NCI-H510A treated with DMSO at 0.1 percent for 48 hours (cell line): Measurements from ENCODE around the gene MYO7A.

Experiments used
- DNase-seq: peaks from one replicate; lab custom pipeline; 2025; lab: John Stamatoyannopoulos, UW

MYO7A gene

DNA sequence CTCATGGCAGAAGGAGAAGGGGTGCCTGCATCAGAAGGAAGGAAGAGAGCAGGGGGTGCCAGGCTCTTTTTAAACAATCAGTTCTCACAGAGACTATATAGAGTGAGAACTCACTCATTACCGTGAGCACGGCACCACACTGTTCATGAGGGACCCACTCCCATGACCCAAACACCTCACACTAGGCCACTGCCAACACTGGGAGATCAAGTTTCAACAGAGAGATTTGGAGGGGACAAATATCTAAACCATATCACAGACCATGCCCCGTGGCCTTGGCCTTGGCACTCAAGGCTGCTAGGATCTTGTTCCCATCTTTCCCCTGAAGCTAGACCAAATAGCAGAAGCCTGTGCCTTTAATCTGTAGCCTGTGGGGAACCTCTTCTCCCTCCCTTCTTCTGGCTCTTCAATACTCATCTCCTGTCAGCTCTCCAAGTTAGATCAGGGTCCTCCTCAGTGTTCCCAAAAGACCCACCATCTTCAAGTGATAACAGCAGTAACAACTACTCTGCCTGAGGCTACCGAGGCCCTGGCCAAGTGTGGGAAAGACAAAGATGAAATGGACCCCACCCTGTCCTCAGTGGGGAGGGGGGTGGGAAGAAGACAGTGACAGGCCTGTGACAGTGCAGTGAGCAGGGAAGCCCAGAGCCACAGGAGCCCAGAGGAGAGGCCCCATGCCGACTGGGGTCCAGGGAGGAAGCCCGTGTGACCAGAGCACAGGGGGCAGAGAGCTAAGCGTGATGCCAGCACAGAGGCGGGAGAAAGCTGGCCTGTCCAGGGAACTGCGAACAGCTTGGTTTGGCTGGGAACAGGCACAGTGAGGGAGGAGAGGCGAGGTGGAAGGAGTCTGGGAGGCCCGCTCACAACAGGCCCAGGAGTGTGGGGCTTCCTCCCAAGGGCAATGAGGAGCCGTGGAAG is 72.6 kb downstream of the MYO7A start:
- no peak for DNase-seq

DNA sequence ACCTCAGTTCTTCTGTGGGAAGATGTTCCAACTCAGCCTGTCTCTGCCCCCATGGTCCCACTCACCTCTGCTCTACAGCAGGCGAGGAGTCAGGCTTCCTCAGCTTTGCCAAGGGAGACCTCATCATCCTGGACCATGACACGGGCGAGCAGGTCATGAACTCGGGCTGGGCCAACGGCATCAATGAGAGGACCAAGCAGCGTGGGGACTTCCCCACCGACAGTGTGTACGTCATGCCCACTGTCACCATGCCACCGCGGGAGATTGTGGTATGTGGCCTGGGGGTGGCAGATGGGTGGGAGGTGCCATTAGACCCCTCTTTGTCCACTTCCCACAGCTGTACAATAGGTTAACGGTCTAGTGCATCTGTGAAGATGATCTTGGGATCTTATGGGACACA is 73.3 kb downstream of the MYO7A start:
- no peak for DNase-seq

DNA sequence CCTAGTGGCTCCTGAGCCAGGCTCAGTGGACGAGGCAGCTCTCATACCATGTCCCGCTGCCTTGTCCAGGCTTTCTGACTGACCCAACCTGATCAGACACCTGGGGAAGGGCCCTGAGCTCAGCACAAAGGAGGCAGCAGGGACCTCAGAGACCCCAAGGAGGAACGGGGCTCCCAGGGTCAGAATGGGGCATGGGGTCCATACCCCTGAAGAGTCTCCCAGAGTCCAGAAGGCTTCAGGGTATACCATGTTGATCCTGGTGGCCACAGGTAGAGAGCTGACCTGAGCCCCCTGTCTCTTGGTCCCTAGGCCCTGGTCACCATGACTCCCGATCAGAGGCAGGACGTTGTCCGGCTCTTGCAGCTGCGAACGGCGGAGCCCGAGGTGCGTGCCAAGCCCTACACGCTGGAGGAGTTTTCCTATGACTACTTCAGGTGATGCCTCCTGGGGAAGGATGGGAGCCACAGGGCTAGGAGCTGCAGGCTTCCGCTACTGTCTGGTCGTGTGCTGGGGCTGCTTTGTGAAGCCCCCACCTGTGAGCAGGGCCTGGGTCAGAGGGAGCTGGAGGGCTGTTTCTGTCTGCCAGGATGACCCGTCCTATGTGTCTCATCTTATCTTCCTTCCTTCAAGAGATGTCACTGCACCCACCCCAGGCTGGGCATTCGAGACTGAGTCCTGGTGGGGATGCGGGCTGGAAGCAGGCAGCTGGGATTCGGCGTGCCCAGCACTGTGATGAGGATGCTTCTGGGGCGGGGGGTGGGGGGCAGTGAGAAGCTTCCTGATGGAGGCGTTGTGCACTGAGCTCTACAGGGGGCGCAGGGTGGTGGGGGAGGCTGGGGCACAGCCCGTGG is 74.2 kb downstream of the MYO7A start:
- no peak for DNase-seq

DNA sequence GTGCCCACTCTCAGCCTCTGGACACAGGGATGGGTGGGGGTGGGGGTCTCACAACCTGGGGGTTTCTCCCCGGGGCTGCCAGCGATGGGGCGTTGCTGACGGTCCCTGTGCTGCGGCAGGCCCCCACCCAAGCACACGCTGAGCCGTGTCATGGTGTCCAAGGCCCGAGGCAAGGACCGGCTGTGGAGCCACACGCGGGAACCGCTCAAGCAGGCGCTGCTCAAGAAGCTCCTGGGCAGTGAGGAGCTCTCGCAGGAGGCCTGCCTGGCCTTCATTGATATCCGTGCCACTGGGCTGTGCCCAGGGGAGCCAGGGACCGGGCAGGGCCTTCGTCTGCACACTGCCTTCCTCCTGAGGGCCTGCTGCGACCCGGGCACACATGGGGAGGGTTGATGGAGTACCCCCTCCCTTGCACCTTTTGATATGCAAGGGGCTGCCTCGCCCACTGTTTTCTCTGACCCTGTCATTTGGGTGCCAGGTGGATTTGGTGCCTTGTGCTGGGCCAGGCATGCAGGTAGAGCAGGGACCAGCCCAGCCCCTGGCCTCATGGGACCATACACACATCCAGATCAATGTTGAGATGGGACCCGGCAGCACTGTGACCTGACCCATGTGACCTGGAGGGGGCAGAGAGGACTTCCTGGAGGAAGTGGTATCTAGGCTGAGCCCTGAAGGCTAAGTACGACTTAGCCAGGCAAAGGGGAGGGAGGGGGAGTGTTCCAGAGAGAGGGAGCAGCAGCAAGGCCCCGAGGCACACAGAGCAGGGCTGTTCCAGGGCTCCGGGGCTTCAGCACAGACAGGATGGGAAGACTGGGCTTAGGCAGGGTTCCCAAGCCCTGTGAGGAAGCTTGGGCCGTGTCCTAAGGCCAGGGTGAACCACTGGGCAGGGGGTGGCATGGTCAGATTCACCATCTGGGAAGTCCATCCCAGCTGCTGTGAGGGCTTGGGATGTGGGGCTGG is 75.2 kb downstream of the MYO7A start:
- no peak for DNase-seq

DNA sequence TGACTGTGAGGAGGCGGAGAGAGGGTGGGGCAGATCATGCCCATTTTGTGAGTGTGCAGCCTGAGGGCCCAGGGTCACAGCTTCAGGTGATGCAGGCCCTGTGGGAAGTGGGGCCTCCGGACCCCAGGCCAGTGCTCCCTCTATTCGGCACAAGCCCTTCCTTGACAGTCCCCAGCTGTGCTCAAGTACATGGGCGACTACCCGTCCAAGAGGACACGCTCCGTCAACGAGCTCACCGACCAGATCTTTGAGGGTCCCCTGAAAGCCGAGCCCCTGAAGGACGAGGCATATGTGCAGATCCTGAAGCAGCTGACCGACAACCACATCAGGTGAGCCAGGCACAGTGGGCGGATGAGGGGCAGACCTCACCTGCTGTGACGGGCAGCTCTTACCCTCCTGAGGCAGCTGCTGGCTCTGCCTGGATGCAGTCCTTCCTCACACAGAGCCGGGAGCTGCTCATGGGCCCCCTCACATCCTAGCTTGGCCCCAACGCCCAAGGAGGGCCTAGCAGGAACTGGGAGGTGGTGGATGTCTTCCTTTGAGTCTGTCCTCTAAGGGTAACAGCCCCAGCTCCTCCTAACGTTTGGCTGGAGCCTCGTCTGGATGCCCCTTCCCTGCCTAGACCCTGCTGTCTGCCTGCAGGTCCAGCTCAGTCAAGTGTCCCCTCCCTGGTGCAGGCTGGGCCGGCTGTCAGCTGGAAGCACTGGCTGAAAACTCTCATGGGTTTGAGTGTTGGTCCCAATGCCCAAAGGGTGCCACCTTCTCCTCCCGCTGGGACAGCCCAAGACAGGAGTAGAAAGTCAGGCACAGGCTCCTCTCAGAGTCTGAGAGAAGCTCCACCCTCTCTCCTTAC is 76.1 kb downstream of the MYO7A start:
- DNase-seq: no peak

DNA sequence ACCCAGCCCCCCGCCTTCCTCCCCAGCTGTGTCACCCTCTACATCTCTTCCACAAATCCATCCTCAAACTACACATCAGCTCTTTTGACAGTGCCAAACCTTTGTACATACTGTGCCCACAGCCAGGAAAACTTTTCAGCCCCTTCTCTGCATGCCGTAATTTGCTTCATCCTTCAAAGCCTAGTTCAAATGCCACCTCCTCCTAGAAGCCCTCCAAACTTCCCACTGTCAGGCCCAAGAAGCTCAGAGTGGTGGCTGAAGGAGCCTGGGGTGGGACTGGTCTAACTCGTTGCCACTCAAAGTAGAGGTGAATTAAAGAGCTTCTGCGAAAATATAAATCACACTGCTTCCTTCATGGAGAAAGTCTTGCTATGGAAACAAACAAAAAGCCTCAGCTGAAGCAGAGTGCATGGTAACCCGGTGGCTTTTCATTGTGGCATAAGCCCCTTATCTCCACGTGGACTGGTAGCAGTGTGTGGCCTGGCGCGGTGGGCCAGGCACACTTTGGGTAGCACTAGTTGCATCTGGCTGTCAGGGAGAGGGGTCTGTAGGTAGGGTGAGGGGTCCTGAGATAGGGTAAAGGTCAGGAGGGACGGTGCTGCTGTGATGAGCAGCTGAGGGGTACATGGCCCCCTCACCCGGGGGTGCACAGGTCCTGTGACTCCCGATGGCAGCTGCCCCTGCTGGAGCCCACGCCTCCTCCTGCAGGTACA is 76.9 kb downstream of the MYO7A start:
- no peak for DNase-seq

DNA sequence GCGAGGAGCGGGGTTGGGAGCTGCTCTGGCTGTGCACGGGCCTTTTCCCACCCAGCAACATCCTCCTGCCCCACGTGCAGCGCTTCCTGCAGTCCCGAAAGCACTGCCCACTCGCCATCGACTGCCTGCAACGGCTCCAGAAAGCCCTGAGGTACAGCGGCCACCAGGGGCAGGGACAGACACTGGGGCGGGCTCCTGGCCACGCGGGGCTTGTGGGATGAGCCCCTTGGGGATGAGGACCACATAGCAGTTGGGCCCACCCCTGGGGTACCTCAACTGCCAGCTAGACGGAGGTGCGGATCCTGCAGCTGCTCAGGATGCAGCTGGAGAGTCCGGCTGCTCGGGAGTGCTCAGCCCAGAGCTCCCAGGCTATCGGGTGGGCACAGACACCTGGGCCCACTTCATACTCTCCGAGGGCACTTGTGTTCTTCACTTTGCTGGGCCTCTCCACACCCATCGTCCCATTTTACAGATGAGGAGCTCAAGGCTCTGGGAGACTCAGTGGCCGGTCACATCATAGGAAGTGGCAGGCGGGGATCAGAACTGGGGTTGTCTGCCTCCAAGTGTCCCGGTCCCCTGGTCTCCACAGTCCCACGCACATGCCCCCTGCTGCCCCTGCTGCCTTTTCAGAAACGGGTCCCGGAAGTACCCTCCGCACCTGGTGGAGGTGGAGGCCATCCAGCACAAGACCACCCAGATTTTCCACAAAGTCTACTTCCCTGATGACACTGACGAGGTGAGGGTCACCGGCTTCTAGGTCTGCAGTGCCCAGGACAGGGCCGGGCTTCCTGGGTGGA is 77.6 kb downstream of the MYO7A start:
- no peak for DNase-seq

DNA sequence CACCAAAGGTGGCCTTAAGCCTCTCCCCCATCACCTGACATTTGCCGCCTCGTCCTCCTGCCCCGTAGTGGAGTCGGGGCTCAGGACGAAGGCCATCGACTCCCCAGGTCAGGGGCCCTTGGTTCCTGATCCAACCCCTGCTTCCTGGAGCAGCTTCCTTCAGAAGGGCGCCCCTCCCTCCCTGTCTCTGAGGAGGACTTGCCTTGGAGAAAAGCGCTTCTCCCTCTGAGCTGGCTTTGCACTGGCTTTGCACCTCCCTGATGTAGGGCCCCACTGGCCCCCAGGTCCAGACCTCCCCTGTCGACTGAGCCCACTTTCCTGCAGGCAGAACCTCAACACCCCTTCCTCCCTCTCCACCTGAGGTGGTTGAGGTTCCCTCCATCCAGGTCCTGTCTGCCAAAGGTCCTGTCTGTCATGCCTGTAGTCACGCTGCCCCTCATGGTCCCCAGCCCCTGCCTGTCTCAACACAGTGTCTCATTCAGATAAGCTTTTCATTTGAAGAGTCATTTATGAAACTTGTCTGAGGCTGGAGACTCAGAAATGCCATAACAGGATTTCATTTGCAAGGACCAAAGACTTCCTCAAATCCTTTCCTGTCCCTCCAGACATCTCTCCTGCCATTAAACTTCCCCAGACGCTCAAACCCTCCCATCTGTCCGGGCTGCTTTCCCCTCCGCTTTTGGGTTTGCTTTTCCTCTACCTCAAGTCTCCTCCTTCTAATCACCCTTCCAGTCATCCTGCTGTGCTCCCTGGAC is 78.4 kb downstream of the MYO7A start:
- no peak for DNase-seq

DNA sequence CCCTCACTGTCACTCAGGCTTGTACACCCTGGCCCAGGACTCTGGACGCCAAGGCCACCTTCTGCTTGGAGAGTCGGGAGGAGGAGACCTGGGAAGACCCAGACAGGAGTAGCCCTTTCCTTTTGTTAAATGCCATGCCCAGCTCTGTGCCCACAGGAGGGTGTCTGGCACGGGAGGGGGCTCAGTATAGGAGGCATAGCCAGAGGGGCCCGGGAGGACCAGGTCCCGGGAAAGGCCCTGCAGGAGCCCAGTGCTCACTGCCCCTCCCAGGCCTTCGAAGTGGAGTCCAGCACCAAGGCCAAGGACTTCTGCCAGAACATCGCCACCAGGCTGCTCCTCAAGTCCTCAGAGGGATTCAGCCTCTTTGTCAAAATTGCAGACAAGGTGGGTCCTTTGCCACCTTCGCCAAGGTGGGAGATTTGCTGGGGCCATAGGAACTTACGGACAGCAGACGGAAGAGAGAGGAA is 79.0 kb downstream of the MYO7A start:
- DNase-seq: no peak

DNA sequence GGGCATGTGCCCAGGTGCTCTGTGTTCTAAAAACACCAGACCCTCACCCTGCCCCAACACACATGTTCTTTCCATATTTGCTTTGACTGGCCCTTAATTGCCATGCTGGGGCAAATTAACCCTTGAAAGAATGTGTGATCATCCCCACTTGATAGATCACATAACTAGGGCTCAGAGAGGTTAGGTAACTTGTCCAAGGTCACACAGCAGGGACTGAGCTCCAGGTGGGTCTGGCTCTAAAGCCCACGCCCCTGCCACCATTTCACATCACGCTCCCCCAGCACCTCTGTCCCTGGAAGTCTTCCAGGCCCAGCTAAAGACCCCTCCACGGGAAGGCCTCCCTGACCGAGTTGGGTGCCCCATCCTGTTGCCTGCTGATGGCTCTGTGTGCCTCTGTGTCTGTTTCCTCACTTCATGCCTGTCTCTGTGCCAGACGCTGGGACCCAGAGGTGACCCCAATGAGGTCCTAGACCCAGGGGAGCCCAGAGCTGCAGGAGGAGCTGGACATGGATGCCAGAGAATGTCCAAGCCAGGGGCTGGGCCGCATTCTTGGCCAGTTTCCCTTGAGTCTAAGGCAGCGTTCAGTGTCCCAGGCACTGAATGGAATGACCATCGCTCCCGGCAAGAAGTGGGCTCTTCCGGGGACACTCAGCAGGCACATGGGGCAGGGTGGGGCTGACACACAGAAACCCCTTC is 79.7 kb downstream of the MYO7A start:
- DNase-seq: no peak

DNA sequence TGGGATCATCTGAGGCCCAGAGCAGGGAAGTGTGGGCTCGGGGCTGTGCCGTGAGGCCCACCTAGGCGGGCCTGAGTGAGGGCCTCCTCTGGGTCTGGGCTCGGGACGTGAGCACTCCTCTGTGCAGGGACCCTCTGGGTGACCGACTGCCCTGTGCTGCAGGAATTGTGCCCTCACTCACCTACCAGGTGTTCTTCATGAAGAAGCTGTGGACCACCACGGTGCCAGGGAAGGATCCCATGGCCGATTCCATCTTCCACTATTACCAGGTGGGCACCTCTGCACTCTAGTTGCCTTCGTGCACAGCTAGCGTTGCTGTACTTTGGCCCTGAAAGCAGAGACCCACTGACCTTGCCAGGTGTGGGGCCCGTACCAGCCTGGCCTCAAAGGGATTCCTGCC is 80.5 kb downstream of the MYO7A start:
- no peak for DNase-seq

DNA sequence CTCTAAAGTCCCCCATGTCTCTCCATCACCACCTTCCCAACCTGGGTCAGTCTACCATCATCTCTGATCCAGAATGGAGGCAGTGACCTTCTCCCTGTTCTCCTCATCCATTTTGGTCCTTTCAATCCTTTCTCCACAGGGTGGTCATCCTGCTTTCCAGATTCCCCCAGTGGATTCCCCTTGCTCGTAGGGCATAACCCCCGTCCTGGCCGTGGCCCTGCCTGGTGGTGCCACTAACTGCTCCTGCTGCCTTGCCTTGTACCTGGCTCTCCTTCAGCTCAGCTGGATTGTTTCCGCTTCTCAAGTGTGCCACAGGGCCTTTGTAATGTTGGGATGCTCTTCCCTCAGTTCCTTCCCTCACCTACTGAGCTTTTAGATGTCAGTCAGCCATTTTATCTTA is 81.6 kb downstream of the MYO7A start:
- no peak for DNase-seq

DNA sequence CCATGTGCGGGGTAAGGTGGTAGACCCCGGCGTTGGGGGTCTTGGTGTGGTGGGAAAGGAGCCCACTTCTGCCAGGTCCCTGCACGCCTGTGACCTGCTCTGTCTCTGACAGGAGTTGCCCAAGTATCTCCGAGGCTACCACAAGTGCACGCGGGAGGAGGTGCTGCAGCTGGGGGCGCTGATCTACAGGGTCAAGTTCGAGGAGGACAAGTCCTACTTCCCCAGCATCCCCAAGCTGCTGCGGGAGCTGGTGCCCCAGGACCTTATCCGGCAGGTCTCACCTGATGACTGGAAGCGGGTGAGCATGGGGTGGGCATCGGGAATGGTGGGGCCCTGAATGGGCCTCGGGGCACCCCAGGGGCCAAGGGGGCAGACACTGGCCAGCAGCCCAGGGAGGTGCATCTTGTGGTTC is 83.0 kb downstream of the MYO7A start:
- no peak for DNase-seq

DNA sequence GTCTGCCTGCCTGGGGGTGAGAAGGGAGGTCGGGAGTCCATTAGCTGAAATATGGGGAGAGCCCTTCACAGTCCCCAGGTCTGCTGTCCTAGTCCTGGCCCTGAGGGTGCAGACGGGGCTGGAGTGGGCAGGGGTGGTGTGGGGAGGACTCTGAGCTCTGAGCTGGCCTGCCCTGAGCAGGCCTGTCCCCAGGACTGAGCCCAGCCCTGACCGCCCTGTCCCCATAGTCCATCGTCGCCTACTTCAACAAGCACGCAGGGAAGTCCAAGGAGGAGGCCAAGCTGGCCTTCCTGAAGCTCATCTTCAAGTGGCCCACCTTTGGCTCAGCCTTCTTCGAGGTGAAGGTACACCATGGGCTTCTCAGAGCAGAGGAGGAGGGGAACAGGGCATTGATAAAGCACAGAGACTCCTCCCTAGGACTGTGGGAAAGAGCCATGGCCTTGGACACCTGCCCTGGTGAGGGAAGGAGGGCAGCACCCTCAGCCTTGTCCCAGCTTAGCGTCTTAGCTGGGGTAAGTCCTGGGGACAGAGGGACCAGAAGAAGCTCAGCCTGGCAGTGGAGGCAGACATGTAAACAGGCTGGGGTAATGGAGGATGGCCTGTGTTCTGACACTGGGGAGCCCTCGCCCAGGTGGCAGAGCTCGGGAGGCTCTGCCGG is 83.7 kb downstream of the MYO7A start:
- DNase-seq: no peak

DNA sequence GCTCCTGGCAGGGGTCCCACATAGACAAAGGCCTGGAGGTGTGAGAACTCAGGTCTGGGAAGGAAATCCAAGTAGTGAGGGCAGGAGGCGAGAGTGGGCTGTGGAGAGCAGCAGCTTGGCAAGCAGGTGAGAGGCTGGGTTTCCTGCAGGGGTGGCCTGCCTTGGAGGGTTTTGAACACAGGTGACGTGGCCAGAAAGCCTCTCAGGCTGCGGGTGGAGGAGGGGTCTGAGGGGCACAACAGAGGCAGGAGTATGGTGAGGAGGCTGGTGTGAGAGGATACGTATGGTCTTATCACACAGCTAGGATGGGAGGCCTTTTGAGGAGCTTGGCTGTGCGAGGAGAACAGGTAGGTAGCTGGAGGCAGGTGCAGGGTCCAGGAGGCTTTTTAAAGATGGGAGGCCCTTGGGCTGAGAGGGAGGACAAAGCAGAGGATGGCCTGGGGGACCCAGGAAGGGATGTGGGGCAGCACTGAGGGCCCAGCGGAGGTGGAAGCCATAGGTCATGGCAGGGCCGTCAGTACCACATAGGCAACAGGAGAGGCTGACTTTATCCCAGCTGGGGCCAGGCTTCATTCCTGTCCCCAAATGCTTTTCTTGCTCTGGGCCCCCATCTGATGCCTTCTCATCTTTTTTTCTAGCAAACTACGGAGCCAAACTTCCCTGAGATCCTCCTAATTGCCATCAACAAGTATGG is 84.4 kb downstream of the MYO7A start:
- DNase-seq: no peak

DNA sequence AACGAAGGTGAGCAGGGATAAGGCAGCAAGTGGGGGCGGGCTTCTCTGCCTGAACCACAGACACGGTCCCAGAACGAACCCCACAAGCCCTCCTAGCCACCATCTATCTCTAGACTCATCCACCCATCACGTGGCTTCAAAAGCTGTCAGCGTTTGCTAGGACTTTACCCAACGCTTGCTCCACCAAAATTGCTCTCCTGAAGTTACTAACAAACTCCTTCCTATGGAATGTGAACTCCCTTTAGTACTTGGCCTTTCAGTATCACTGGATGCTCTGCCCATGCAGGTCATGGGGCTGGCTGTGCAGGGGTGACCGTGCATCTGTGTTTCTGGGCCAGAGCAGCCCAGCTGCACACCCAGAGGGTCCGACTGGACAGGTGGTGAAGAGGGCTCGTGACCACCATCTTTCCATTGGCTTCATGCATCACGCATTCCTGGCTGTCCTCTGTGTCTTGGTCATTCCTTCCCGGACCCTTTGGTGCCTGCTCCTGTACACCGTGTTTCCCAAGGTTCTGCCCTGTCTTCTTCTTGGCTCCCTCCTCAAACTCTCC is 85.1 kb downstream of the MYO7A start:
- DNase-seq: no peak
